Jurkat, Clone E6-1 (cell line): ENCODE data around the gene HACD3. TPM values are rescaled to one million over a fixed set of nuclear protein-coding genes. Genes with fewer than 3 reads are reported as not detected.
A peak's percentile ranks its signal among the peaks of the same experiment; 100 is the strongest.

Source experiments
- DNase-seq: peaks from one replicate; pipeline ENCODE4 v3.0.0-alpha.2; 2011; ENCODE audit warnings: low read depth, low spot score
- H3K4me3 ChIP-seq: 2 replicates; pipeline ENCODE4 v1.5.1; 2011; ENCODE audit warnings: mild to moderate bottlenecking, low read length, control low read depth, moderate library complexity
- polyA plus RNA-seq: library from polyadenylated mRNA; unstranded; fragments of >200 nt; gene quantifications from one replicate; pipeline ENCODE4 v1.2.1, GENCODE V29; 2012; ENCODE audit warnings: missing spikeins; ENCODE audit not compliant: insufficient read length, insufficient read depth

Gene HACD3
- polyA plus RNA-seq, result 74.6 TPM

- H3K4me3 ChIP-seq, result peak within 1 kb of the TSS; percentile 68
- peak; percentile 74 for DNase-seq
Observed at GRCh38 chr15:65530318-65531111, at the start of gene HACD3. Gene HACD3 (plus strand): TSS chr15:65530463. CDS start chr15:65530632, 169 bp downstream.

- no peak for DNase-seq
- no peak overlapping the region for H3K4me3 ChIP-seq
Observed at GRCh38 chr15:65484876-65485275, 45.4 kb upstream of the HACD3 start.

- no peak overlapping the region for H3K4me3 ChIP-seq
- DNase-seq, result no peak
Observed at GRCh38 chr15:65494076-65494475, 36.2 kb upstream of the HACD3 start.

- no peak for DNase-seq
Observed at GRCh38 chr15:65509321-65509720, 20.9 kb upstream of the HACD3 start.

GRCh38 chr15:65512189-65512588 lies 18.1 kb upstream of the HACD3 start:
- DNase-seq, result no peak
- no peak overlapping the region for H3K4me3 ChIP-seq

More at GRCh38 chr15:65509321-65509720, 20.9 kb upstream of the HACD3 start:
- H3K4me3 ChIP-seq, result no peak overlapping the region

GRCh38 chr15:65512807-65513416 lies 17.4 kb upstream of the HACD3 start:
- DNase-seq, result no peak
- H3K4me3 ChIP-seq, result no peak overlapping the region

- peak; percentile 93 for DNase-seq
- peak within 1 kb of the TSS; percentile 99 for H3K4me3 ChIP-seq
Observed at GRCh38 chr15:65516997-65517865, 13.0 kb upstream of the HACD3 start, which contains the start of gene DPP8. Gene DPP8 (minus strand): TSS chr15:65517689. CDS start chr15:65512553, 5,136 bp downstream.

- H3K4me3 ChIP-seq, result peak overlapping the region; percentile 99
Observed at GRCh38 chr15:65517866-65518207, 12.4 kb upstream of the HACD3 start.

GRCh38 chr15:65518633-65519285 lies 11.5 kb upstream of the HACD3 start:
- no peak for DNase-seq
- H3K4me3 ChIP-seq, result no peak overlapping the region

More at GRCh38 chr15:65517866-65518207, 12.4 kb upstream of the HACD3 start:
- DNase-seq, result no peak

GRCh38 chr15:65521350-65521749 lies 8.9 kb upstream of the HACD3 start:
- no peak for DNase-seq
- no peak overlapping the region for H3K4me3 ChIP-seq

- no peak for DNase-seq
- H3K4me3 ChIP-seq, result no peak overlapping the region
Observed at GRCh38 chr15:65524226-65524625, 6.0 kb upstream of the HACD3 start.

GRCh38 chr15:65525622-65526021 lies 4.6 kb upstream of the HACD3 start:
- no peak for DNase-seq
- no peak overlapping the region for H3K4me3 ChIP-seq

- no peak for DNase-seq
- no peak overlapping the region for H3K4me3 ChIP-seq
Observed at GRCh38 chr15:65528461-65529060, 1.7 kb upstream of the HACD3 start.

- H3K4me3 ChIP-seq, result peak overlapping the region; percentile 68
- no peak for DNase-seq
Observed at GRCh38 chr15:65529762-65530317, 423 bp upstream of the HACD3 start.

- H3K4me3 ChIP-seq, result no peak overlapping the region
- no peak for DNase-seq
Observed at GRCh38 chr15:65532738-65533051, 2.4 kb downstream of the HACD3 start.

- H3K4me3 ChIP-seq, result no peak overlapping the region
- DNase-seq, result no peak
Observed at GRCh38 chr15:65533057-65533756, 2.9 kb downstream of the HACD3 start.

GRCh38 chr15:65535192-65535591 lies 4.9 kb downstream of the HACD3 start:
- H3K4me3 ChIP-seq, result no peak overlapping the region
- DNase-seq, result no peak

GRCh38 chr15:65540314-65540713 lies 10.1 kb downstream of the HACD3 start:
- H3K4me3 ChIP-seq, result no peak overlapping the region
- no peak for DNase-seq
